ENCODE data around the gene NCOA3.

Gene NCOA3

GRCh38 chr20:47684306-47685080, 182.8 kb downstream of the NCOA3 start:
- H3K4me3 ChIP-seq (ENCODE audit: low read depth, low read length): no peak overlapping the region
- no peak for DNase-seq (ENCODE audit: low read depth)
- no peak for TF ChIP-seq CTCF (IDR thresholded peaks at IDR 0.05; ENCODE audit: low read depth, low read length, missing control alignments)

- no peak for DNase-seq (ENCODE audit: low read depth)
- no peak overlapping the region for H3K4me3 ChIP-seq (ENCODE audit: low read depth, low read length)
- no peak for TF ChIP-seq CTCF (IDR thresholded peaks at IDR 0.05; ENCODE audit: low read depth, low read length, missing control alignments)
These were observed 184.9 kb downstream of the NCOA3 start for GRCh38 chr20:47686545-47686944.

GRCh38 chr20:47687095-47687987, 185.7 kb downstream of the NCOA3 start:
- no peak for TF ChIP-seq CTCF (IDR thresholded peaks at IDR 0.05; ENCODE audit: low read depth, low read length, missing control alignments)
- DNase-seq (ENCODE audit: low read depth): no peak
- H3K4me3 ChIP-seq (ENCODE audit: low read depth, low read length): no peak overlapping the region

GRCh38 chr20:47688385-47689381, 187.0 kb downstream of the NCOA3 start:
- no peak for TF ChIP-seq CTCF (IDR thresholded peaks at IDR 0.05; ENCODE audit: low read depth, low read length, missing control alignments)
- no peak for DNase-seq (ENCODE audit: low read depth)
- H3K4me3 ChIP-seq (ENCODE audit: low read depth, low read length): no peak overlapping the region

- TF ChIP-seq CTCF (IDR thresholded peaks at IDR 0.05; ENCODE audit: low read depth, low read length, missing control alignments): no peak
- no peak for DNase-seq (ENCODE audit: low read depth)
- H3K4me3 ChIP-seq (ENCODE audit: low read depth, low read length): no peak overlapping the region
These were observed 188.0 kb downstream of the NCOA3 start for GRCh38 chr20:47689731-47690130.

GRCh38 chr20:47691625-47692024, 189.9 kb downstream of the NCOA3 start:
- no peak overlapping the region for H3K4me3 ChIP-seq (ENCODE audit: low read depth, low read length)
- no peak for TF ChIP-seq CTCF (IDR thresholded peaks at IDR 0.05; ENCODE audit: low read depth, low read length, missing control alignments)
- no peak for DNase-seq (ENCODE audit: low read depth)

All from GM12864 (cell line).